Suprapubic skin (tissue), 4 donors: ENCODE results near the gene FOXJ1. TPM values are rescaled to one million over a fixed set of nuclear protein-coding genes. Genes with fewer than 3 reads are reported as not detected.

Source experiments
- DNase-seq, 2 donors: peaks; one replicate each; pipeline ENCODE4 v3.0.0-alpha.2; 2019; ENCODE audit warnings: low spot score in 2 of 2
- H3K27ac ChIP-seq: fragments of 200-600 bp; sonication (generic); one replicate; pipeline ENCODE4 v1.5.1; 2019
- H3K27me3 ChIP-seq: fragments of 200-600 bp; sonication (generic); one replicate; pipeline ENCODE4 v1.5.1; 2019
- H3K36me3 ChIP-seq: fragments of 200-600 bp; sonication (generic); one replicate; pipeline ENCODE4 v1.5.1; 2019
- H3K4me1 ChIP-seq: fragments of 200-600 bp; sonication (generic); one replicate; pipeline ENCODE4 v1.5.1; 2019
- H3K4me3 ChIP-seq: fragments of 200-600 bp; sonication (generic); one replicate; pipeline ENCODE4 v1.5.1; 2019; ENCODE audit warnings: mild to moderate bottlenecking
- H3K9me3 ChIP-seq: fragments of 200-600 bp; sonication (generic); one replicate; pipeline ENCODE4 v1.5.1; 2019
- CTCF ChIP-seq, 2 donors: fragments of 200-600 bp in 1 of 2; fragments of 450-650 bp in 1 of 2; sonication (generic) in 1 of 2; IDR thresholded peaks; one replicate each; pipeline ENCODE4 v1.5.1; 2016 to 2019; ENCODE audit warnings: antibody characterized with exemption in 2 of 2, mild to moderate bottlenecking in 1 of 2, moderate library complexity in 1 of 2
- EP300 ChIP-seq: sonication (generic); formaldehyde crosslinking; IDR thresholded peaks from one replicate; pipeline ENCODE4 v1.6.1; 2017; ENCODE audit warnings: antibody characterized with exemption
- POLR2A ChIP-seq, 2 donors: fragments of 450-650 bp; IDR thresholded peaks; one replicate each; pipeline ENCODE4 v1.6.1; 2017; ENCODE audit warnings: antibody characterized with exemption in 2 of 2, mild to moderate bottlenecking in 2 of 2, moderate library complexity in 2 of 2
- POLR2AphosphoS5 ChIP-seq, 3 donors: sonication (generic); formaldehyde crosslinking; IDR thresholded peaks; one replicate each; pipeline ENCODE4 v1.6.1; 2017; ENCODE audit warnings: antibody characterized with exemption in 3 of 3
- WGBS: methylation state at CpG from one replicate; pipeline ENCODE4 v1.1.5; 2018; 5-methylcytosine and 5-hydroxymethylcytosine counted together
- total RNA-seq, 4 donors: library from RNA; depleted of rRNA; stranded (reverse); fragments of >200 nt; gene quantifications; one replicate each; pipeline ENCODE4 v1.1.0, GENCODE V29; 2016

The FOXJ1 gene
- total RNA-seq, 4 donors from 2014 or later: 2.1 to 3.6 (median 2.9) TPM

- DNase-seq: peak; percentile 46 to 47
- no peaks in the 10 kb centered on the region for H3K27me3 ChIP-seq
- H3K9me3 ChIP-seq: no peaks in the 10 kb centered on the region
- no peaks in the 10 kb centered on the region for H3K36me3 ChIP-seq
- TF ChIP-seq CTCF (IDR thresholded peaks at IDR 0.05) (no peak), EP300 (no peak), POLR2A (IDR thresholded peaks at IDR 0.05) (no peak), POLR2AphosphoS5 (IDR thresholded peaks at IDR 0.05) (no peak)
- H3K4me3 ChIP-seq: no peak overlapping the region
- H3K27ac ChIP-seq: no peak overlapping the region
- no peaks in the 10 kb centered on the region for H3K4me1 ChIP-seq
- 78% methylated on average over 7 of the region's 7 CpGs for WGBS
Observed at GRCh38 chr17:76152591-76152990, 11.5 kb upstream of the FOXJ1 start.

DNA sequence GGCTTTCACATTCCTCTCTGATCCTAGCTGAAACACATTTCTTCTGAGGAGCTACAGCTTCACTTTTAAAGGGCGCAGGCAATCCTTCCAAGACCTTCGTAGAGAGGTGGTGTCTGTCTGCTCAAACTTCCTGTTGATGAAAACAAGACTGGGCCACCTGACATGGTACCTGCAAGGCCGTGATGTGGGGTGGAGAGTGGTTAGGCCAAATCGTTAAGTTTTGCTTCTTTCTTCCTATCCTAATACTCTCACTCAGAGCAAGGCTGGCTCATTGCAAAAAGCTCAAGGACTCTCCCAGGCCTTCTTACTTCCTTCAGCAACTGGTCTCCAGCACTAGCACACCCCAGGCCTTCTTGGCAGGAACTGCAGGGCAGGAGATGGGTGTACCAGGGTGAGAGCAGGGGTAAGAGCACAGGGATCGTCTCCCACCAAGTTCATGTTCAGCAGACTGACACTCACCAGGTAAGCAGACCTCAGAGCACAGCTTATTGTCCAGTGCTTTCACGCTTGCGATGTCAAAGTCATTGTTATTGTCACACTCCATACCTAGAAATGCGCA lies 10.9 kb upstream of the FOXJ1 start:
- DNase-seq: no peak

DNA sequence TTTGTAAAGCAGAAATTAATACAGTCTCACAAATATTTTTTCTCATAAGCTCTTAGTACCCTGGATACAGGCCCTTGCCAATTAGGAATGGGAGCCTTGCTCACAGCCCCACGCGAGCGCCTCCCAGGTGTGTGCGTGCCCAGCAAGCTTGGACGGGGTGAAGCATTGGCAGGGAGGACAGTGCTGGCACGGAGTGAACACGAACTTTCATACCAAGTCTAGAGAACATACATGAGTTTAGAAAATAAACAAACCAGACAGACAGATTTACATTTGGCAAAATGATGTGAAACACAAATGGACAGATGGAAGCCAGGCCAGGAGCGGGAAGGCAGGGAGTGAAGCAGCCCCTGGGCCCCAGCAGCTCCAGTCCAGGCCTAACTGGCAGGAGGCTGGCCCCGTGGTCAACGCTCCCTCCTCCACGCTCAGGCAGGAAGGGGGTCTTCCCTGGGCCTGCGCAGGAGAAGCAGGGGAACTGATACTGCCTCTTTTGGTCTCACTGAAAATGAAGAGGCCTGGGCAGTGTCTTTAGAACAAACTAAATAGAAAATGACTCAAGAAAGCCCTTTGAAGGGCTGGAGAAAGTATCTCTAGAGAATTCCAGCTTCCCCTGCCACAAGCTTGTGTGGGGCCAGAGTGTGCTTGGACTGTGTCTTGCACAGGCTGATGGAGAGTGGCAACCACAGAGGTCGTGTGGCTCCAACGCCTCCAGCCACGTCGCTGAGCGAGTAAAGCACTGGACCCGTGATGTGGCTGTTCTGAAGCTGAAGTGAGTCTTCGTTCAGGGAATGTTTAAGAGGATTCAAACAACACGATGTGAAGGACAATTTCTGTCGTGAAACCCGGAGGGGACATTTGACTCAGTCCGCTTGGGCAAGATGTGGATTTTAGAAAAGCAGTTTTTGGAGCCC lies 9.9 kb upstream of the FOXJ1 start:
- Histone ChIP-seq H3K27me3 (no peaks in the 10 kb centered on the region), H3K27ac (no peak overlapping the region), H3K4me1 (no peaks in the 10 kb centered on the region), H3K4me3 (no peak overlapping the region), H3K36me3 (no peaks in the 10 kb centered on the region), H3K9me3 (no peaks in the 10 kb centered on the region)
- DNase-seq: peak; percentile 23 to 38
- 82% methylated on average over 23 of the region's 23 CpGs for WGBS
- no peak for TF ChIP-seq EP300
- no peak for TF ChIP-seq POLR2AphosphoS5 (IDR thresholded peaks at IDR 0.05)
- no peak for TF ChIP-seq CTCF (IDR thresholded peaks at IDR 0.05)
- TF ChIP-seq POLR2A (IDR thresholded peaks at IDR 0.05): no peak

More for the DNA sequence above, 10.9 kb upstream of the FOXJ1 start:
- H3K4me1 ChIP-seq: no peaks in the 10 kb centered on the region
- H3K27me3 ChIP-seq: no peaks in the 10 kb centered on the region
- WGBS: 97% methylated on average over 8 of the region's 8 CpGs
- H3K9me3 ChIP-seq: no peaks in the 10 kb centered on the region
- H3K4me3 ChIP-seq: no peak overlapping the region
- no peaks in the 10 kb centered on the region for H3K36me3 ChIP-seq
- H3K27ac ChIP-seq: no peak overlapping the region
- no peak for TF ChIP-seq CTCF (IDR thresholded peaks at IDR 0.05)
- no peak for TF ChIP-seq POLR2A (IDR thresholded peaks at IDR 0.05)
- TF ChIP-seq POLR2AphosphoS5 (IDR thresholded peaks at IDR 0.05): no peak
- no peak for TF ChIP-seq EP300

DNA sequence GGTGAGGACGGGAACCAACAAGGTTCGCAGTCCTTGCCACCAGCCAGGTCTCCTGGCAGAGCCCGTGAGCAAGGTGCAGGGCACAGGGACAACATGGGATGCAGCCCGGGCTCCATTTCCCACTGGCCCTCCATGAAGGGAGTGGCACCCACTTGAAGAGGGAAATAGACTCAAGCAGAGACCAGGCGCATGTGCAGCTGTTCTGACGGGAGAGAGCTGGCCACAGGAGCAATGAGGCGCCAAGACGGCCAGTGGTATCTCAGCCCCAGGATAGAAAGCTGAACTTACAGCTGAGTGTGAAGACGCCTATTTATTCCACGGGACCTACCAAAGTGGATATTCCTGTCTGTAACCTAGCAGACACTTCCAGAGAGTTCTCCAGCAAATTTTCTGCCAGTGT lies 8.2 kb upstream of the FOXJ1 start:
- Histone ChIP-seq H3K27me3 (no peaks in the 10 kb centered on the region), H3K27ac (no peak overlapping the region), H3K9me3 (no peaks in the 10 kb centered on the region), H3K4me3 (no peak overlapping the region), H3K4me1 (peaks cover 9% of the 10 kb centered on the region), H3K36me3 (no peaks in the 10 kb centered on the region)
- WGBS: 86% methylated on average over 6 of the region's 10 CpGs
- no peak for TF ChIP-seq CTCF (IDR thresholded peaks at IDR 0.05)
- no peak for TF ChIP-seq POLR2AphosphoS5 (IDR thresholded peaks at IDR 0.05)
- TF ChIP-seq POLR2A (IDR thresholded peaks at IDR 0.05): no peak
- TF ChIP-seq EP300: no peak
- peak in 1 of 2 donors; percentile 55 for DNase-seq

DNA sequence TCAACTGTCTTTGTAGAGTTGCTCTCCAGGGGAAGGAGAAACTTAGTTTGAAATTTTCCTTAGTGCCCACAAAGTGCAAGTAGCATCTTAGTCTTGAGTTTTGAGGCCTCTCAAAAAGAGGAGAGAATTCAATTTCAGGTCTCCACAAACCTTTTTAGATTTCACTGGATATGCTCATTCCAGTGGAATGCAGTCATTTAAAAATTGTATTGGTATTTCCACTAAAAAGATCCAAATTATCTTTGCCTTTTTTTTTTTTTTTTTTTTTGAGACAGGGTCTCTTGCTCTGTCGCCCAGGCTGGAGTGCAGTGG lies 6.9 kb upstream of the FOXJ1 start:
- TF ChIP-seq EP300: no peak
- TF ChIP-seq POLR2AphosphoS5 (IDR thresholded peaks at IDR 0.05): no peak
- no peak for TF ChIP-seq CTCF (IDR thresholded peaks at IDR 0.05)
- no peak for TF ChIP-seq POLR2A (IDR thresholded peaks at IDR 0.05)
- no peaks in the 10 kb centered on the region for H3K36me3 ChIP-seq
- no peaks in the 10 kb centered on the region for H3K27me3 ChIP-seq
- no peak overlapping the region for H3K27ac ChIP-seq
- H3K4me3 ChIP-seq: no peak overlapping the region
- H3K9me3 ChIP-seq: no peaks in the 10 kb centered on the region
- 100% methylated on average over 1 of the region's 1 CpG for WGBS
- peaks cover 13% of the 10 kb centered on the region for H3K4me1 ChIP-seq
- no peak for DNase-seq
